GM12878 (cell line): ENCODE results near the gene SMOC2.

Experiments used
- BRCA1 ChIP-seq: IDR thresholded peaks from 2 replicates; pipeline ENCODE4 v1.6.1; 2011; ENCODE audit warnings: low read depth, low read length, improper control_type of control experiment
- CEBPB ChIP-seq, 2 experiments: fragments of 150-350 bp in 1 of 2; IDR thresholded peaks; 2 replicates each; pipeline ENCODE4 v1.6.1; 2012 to 2014; ENCODE audit warnings: low read depth in 2 of 2, low read length in 2 of 2, borderline replicate concordance in 1 of 2, inconsistent platforms in 1 of 2
- EED ChIP-seq: sonication (generic); IDR thresholded peaks from 2 replicates; pipeline ENCODE4 v1.6.1; 2016; ENCODE audit warnings: antibody characterized with exemption, low read depth
- GABPA ChIP-seq: IDR thresholded peaks from 2 replicates; pipeline ENCODE4 v1.6.1; 2014; ENCODE audit warnings: antibody characterized with exemption, low read depth, mild to moderate bottlenecking, inconsistent platforms
- KDM1A ChIP-seq: fragments of 200-600 bp; sonication (generic); IDR thresholded peaks from 2 replicates; pipeline ENCODE4 v1.6.1; 2016; ENCODE audit warnings: borderline replicate concordance
- MTA3 ChIP-seq: IDR thresholded peaks from 2 replicates; pipeline ENCODE4 v1.6.1; 2012; ENCODE audit warnings: low read length, inconsistent platforms, borderline replicate concordance
- SIN3A ChIP-seq: IDR thresholded peaks from 2 replicates; pipeline ENCODE4 v1.6.1; 2012; ENCODE audit warnings: low read depth, low read length, improper control_type of control experiment
- SMC3 ChIP-seq: IDR thresholded peaks from 2 replicates; pipeline ENCODE4 v1.6.1; 2011; ENCODE audit warnings: low read length, improper control_type of control experiment, borderline replicate concordance
- TCF7 ChIP-seq: IDR thresholded peaks from 2 replicates; pipeline ENCODE4 v1.6.1; 2014; ENCODE audit warnings: antibody characterized with exemption, borderline replicate concordance
- TF ChIP-seq, protein P1 (sequence below), 3 experiments: IDR thresholded peaks in 2 of 3; conservative IDR thresholded peaks in 1 of 3; 2 replicates each; pipeline ENCODE4 v1.5.1; 2011; ENCODE audit warnings: low read depth in 3 of 3, low read length in 3 of 3, mild to moderate bottlenecking in 3 of 3, control low read depth in 2 of 3, moderate library complexity in 2 of 3, inconsistent platforms in 1 of 3, mixed read lengths in 1 of 3; ENCODE audit not compliant: control insufficient read depth in 2 of 3, insufficient read depth in 1 of 3; ENCODE audit errors: extremely low read depth in 1 of 3
- TF ChIP-seq, protein P2 (sequence below): IDR thresholded peaks from 2 replicates; pipeline ENCODE4 v1.6.1; 2011; ENCODE audit warnings: borderline replicate concordance, low read depth, mild to moderate bottlenecking, moderate library complexity, low read length; ENCODE audit not compliant: insufficient read depth, poor library complexity, severe bottlenecking
- TF ChIP-seq, protein P3 (sequence below): IDR thresholded peaks from 2 replicates; pipeline ENCODE4 v1.6.1; 2012; ENCODE audit warnings: low read depth, low read length, improper control_type of control experiment

GRCh38 chr6:168420084-168420483, 20.9 kb upstream of the SMOC2 start:
- TF ChIP-seq, protein P1, sequence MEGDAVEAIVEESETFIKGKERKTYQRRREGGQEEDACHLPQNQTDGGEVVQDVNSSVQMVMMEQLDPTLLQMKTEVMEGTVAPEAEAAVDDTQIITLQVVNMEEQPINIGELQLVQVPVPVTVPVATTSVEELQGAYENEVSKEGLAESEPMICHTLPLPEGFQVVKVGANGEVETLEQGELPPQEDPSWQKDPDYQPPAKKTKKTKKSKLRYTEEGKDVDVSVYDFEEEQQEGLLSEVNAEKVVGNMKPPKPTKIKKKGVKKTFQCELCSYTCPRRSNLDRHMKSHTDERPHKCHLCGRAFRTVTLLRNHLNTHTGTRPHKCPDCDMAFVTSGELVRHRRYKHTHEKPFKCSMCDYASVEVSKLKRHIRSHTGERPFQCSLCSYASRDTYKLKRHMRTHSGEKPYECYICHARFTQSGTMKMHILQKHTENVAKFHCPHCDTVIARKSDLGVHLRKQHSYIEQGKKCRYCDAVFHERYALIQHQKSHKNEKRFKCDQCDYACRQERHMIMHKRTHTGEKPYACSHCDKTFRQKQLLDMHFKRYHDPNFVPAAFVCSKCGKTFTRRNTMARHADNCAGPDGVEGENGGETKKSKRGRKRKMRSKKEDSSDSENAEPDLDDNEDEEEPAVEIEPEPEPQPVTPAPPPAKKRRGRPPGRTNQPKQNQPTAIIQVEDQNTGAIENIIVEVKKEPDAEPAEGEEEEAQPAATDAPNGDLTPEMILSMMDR (IDR thresholded peaks at IDR 0.05 in 2 of 3, conservative IDR thresholded peaks at IDR 0.05 in 1 of 3; ENCODE audit: control insufficient read depth in 2 of 3, extremely low read depth in 1 of 3, insufficient read depth in 1 of 3, low read depth in 3 of 3, low read length in 3 of 3) = no peak
- no peak for TF ChIP-seq SMC3
- no peak for TF ChIP-seq SIN3A
- TF ChIP-seq, protein P2, sequence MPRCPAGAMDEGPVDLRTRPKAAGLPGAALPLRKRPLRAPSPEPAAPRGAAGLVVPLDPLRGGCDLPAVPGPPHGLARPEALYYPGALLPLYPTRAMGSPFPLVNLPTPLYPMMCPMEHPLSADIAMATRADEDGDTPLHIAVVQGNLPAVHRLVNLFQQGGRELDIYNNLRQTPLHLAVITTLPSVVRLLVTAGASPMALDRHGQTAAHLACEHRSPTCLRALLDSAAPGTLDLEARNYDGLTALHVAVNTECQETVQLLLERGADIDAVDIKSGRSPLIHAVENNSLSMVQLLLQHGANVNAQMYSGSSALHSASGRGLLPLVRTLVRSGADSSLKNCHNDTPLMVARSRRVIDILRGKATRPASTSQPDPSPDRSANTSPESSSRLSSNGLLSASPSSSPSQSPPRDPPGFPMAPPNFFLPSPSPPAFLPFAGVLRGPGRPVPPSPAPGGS = no peak
- no peak for TF ChIP-seq TCF7
- TF ChIP-seq BRCA1 = no peak
- TF ChIP-seq, protein P3, sequence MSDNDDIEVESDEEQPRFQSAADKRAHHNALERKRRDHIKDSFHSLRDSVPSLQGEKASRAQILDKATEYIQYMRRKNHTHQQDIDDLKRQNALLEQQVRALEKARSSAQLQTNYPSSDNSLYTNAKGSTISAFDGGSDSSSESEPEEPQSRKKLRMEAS = no peak
- no peak for TF ChIP-seq GABPA
- TF ChIP-seq MTA3 = no peak
- TF ChIP-seq KDM1A = no peak
- TF ChIP-seq CEBPB (IDR thresholded peaks at IDR 0.05; ENCODE audit: borderline replicate concordance in 1 of 2, low read depth in 2 of 2, low read length in 2 of 2) = no peak
- no peak for TF ChIP-seq EED
